Activated CD8-positive, alpha-beta T cell treated with anti-CD3 and anti-CD28 coated beads for 36 hours (primary cell): Measurements from ENCODE around the gene RAB5B. TPM values are rescaled to one million over a fixed set of nuclear protein-coding genes. Genes with fewer than 3 reads are reported as not detected.

ENCODE experiments used
- ATAC-seq: fragments of 200-7000 bp; cut with Tn5 transposase; one replicate; pipeline ENCODE4 v1.10.0; 2021; ENCODE audit warnings: mild to moderate bottlenecking, moderate library complexity
- CTCF ChIA-PET: fragments of 350-600 bp; sonication (Branson Sonifier 250); formaldehyde crosslinking; loops from one replicate; lab custom pipeline; 2021; ENCODE audit warnings: antibody characterized with exemption; lab: Charles Lee
- POLR2A ChIA-PET: fragments of 350-600 bp; sonication (Branson Sonifier 250); formaldehyde crosslinking; loops from one replicate; lab custom pipeline; 2021; ENCODE audit warnings: antibody characterized with exemption; lab: Charles Lee
- DNase-seq: peaks from one replicate; pipeline ENCODE4 v3.0.0-alpha.2; 2020
- H3K27ac Mint-ChIP-seq: one replicate; pipeline ENCODE4 v1.8.0; 2021; ENCODE audit warnings: mild to moderate bottlenecking, mixed read lengths
- H3K27me3 Mint-ChIP-seq: one replicate; pipeline ENCODE4 v1.8.0; 2021; ENCODE audit warnings: mixed read lengths
- H3K36me3 Mint-ChIP-seq: one replicate; pipeline ENCODE4 v1.8.0; 2021; ENCODE audit warnings: low read depth, mixed read lengths
- H3K4me1 Mint-ChIP-seq: one replicate; pipeline ENCODE4 v1.8.0; 2021; ENCODE audit warnings: low read depth, mixed read lengths
- H3K4me3 Mint-ChIP-seq: one replicate; pipeline ENCODE4 v1.8.0; 2021; ENCODE audit warnings: mild to moderate bottlenecking, moderate library complexity, mixed read lengths
- H3K9me3 Mint-ChIP-seq: one replicate; pipeline ENCODE4 v1.8.0; 2021; ENCODE audit warnings: mixed read lengths
- intact Hi-C: fragments of 100-400 bp; cut with micrococcal nuclease; formaldehyde crosslinking; loops from one replicate; pipeline ENCODE4 v1.10.0; 2022
- total RNA-seq, 2 experiments: library from RNA; stranded (reverse); gene quantifications; one replicate each; pipeline ENCODE4 v1.2.3, GENCODE V29; 2021
- TF ChIP-seq, protein P1 (sequence below): fragments of 200-600 bp; IDR thresholded peaks from one replicate; pipeline ENCODE4 v1.8.0; 2022; ENCODE audit warnings: antibody characterized with exemption, mild to moderate bottlenecking

The RAB5B gene
- total RNA-seq, 2 experiments from 2014 or later = 26.0 to 32.4 TPM

DNA sequence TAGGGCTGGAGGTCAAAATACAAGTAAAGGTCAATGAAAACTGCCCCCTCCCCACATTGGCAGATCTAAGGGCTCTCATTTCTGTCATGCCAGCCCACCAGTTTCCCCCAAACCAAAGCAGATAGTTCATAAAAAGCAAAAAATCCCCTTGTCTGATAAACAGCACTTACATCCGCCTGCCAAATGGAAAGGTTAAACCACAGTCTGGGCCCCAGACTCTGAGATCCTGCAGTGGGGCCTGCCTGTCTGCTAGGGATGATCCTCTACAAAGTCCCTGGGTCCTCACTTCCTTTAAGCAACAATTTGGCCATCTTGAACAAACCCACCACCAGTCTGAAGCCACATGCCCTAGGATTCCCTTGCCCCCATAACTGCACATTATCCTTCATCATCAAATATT is 58.1 kb downstream of the RAB5B start:
- H3K27me3 Mint-ChIP-seq = no peaks in the 10 kb centered on the region
- intact Hi-C loops = no loop called here
- H3K36me3 Mint-ChIP-seq = peaks cover 66% of the 10 kb centered on the region
- H3K4me3 Mint-ChIP-seq = peak overlapping the region; percentile 28
- H3K27ac Mint-ChIP-seq = peak overlapping the region; percentile 89
- POLR2A ChIA-PET = no interaction called here
- ATAC-seq = peak; percentile 60
- TF ChIP-seq, protein P1, sequence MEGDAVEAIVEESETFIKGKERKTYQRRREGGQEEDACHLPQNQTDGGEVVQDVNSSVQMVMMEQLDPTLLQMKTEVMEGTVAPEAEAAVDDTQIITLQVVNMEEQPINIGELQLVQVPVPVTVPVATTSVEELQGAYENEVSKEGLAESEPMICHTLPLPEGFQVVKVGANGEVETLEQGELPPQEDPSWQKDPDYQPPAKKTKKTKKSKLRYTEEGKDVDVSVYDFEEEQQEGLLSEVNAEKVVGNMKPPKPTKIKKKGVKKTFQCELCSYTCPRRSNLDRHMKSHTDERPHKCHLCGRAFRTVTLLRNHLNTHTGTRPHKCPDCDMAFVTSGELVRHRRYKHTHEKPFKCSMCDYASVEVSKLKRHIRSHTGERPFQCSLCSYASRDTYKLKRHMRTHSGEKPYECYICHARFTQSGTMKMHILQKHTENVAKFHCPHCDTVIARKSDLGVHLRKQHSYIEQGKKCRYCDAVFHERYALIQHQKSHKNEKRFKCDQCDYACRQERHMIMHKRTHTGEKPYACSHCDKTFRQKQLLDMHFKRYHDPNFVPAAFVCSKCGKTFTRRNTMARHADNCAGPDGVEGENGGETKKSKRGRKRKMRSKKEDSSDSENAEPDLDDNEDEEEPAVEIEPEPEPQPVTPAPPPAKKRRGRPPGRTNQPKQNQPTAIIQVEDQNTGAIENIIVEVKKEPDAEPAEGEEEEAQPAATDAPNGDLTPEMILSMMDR = no peak
- CTCF ChIA-PET = interaction anchor here (4.2 kb wide), 1 partner anchor 36 kb away, joined by 18 read pairs; no protein-coding TSS in a partner anchor
- H3K4me1 Mint-ChIP-seq = peaks cover 61% of the 10 kb centered on the region
- no peaks in the 10 kb centered on the region for H3K9me3 Mint-ChIP-seq
- peak; percentile 76 for DNase-seq

DNA sequence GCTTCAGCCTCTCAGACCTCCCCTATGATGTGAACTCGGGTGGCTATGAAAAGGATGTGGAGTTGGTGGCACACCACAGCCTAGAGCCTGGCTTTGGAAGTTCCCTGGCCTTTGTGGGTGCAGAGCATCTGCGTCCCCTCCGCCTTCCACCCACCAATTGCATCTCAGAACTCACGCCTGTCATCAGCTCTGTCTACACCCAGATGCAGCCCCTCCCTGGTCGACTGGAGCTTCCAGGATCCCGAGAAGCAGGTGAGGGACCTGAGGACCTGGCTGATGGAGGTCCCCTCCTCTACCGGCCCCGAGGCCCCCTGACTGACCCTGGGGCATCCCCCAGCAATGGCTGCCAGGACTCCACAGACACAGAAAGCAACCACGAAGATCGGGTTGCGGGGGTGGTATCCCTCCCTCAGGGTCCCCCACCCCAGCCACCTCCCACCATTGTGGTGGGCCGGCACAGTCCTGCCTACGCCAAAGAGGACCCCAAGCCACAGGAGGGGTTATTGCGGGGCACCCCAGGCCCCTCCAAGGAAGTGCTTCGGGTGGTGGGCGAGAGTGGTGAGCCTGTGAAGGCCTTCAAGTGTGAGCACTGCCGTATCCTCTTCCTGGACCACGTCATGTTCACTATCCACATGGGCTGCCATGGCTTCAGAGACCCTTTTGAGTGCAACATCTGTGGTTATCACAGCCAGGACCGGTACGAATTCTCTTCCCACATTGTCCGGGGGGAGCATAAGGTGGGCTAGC is 60.9 kb downstream of the RAB5B start:
- TF ChIP-seq, protein P1 = no peak
- Mint-ChIP-seq H3K9me3 (no peaks in the 10 kb centered on the region), H3K4me1 (peaks cover 65% of the 10 kb centered on the region), H3K4me3 (peak overlapping the region; percentile 41), H3K27ac (peak overlapping the region; percentile 92), H3K27me3 (no peaks in the 10 kb centered on the region), H3K36me3 (peaks cover 53% of the 10 kb centered on the region)
- peak; percentile 80 for ATAC-seq
- ChIA-PET CTCF (interaction anchor here (1.0 to 4.2 kb wide), 2 partner anchors 39 kb away, joined by 3 to 18 read pairs; no protein-coding TSS in a partner anchor), POLR2A (interaction anchor here (0.6 to 1.4 kb wide), 2 partner anchors 14 to 61 kb away, joined by 3 to 4 read pairs; no protein-coding TSS in a partner anchor)
- DNase-seq = peak; percentile 84
- intact Hi-C loops = no loop called here

DNA sequence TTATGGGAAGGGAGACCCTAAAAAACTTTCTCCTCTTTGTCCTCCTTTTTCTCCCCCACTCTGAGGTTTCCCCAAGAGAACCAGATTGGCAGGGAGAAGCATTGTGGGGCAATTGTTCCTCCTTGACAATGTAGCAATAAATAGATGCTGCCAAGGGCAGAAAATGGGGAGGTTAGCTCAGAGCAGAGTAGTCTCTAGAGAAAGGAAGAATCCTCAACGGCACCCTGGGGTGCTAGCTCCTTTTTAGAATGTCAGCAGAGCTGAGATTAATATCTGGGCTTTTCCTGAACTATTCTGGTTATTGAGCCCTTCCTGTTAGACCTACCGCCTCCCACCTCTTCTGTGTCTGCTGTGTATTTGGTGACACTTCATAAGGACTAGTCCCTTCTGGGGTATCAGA is 63.3 kb downstream of the RAB5B start:
- Mint-ChIP-seq H3K4me1 (peaks cover 62% of the 10 kb centered on the region), H3K27ac (peak overlapping the region; percentile 36), H3K9me3 (no peaks in the 10 kb centered on the region), H3K36me3 (peaks cover 44% of the 10 kb centered on the region), H3K4me3 (no peak overlapping the region), H3K27me3 (no peaks in the 10 kb centered on the region)
- no peak for ATAC-seq
- DNase-seq = no peak
- CTCF ChIA-PET = interaction anchor here (0.8 to 1.4 kb wide), 2 partner anchors 41 to 226 kb away, joined by 3 to 9 read pairs; no protein-coding TSS in a partner anchor
- POLR2A ChIA-PET = interaction anchor here (0.6 to 1.6 kb wide), 2 partner anchors 63 to 242 kb away, joined by 3 to 6 read pairs; partner anchors contain the start of gene RAB5B
- intact Hi-C loops = no loop called here
- TF ChIP-seq, protein P1 = no peak

DNA sequence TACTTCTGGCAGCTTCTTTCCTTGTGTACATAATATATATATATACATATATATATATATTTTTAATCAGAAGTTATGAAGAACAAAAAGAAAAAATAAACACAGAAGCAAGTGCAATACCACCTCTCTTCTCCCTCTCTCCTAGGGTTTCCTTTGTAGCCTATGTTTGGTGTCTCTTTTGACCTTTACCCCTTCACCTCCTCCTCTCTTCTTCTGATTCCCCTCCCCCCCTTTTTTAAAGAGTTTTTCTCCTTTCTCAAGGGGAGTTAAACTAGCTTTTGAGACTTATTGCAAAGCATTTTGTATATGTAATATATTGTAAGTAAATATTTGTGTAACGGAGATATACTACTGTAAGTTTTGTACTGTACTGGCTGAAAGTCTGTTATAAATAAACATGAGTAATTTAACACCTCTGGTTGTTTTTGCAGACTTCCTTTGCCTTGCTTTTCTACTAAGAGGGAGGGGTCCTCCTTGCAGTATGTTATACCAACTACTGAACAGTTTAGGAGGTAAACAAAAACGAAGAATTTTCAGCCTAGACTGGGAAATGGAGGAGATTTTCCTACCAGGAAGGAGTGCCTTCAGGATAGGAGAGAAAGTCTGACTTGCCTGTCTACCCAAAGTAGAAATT is 64.3 kb downstream of the RAB5B start:
- TF ChIP-seq, protein P1 = no peak
- H3K36me3 Mint-ChIP-seq = peaks cover 44% of the 10 kb centered on the region
- POLR2A ChIA-PET = interaction anchor here (0.6 to 2.9 kb wide), 3 partner anchors 64 to 1105 kb away, joined by 3 to 12 read pairs (median 6); partner anchors contain the start of genes RAB5B and RPL41
- intact Hi-C loops = no loop called here
- H3K27me3 Mint-ChIP-seq = no peaks in the 10 kb centered on the region
- peaks cover 57% of the 10 kb centered on the region for H3K4me1 Mint-ChIP-seq
- CTCF ChIA-PET = interaction anchor here (0.7 to 3.8 kb wide), 6 partner anchors 9 to 300 kb away, joined by 3 to 55 read pairs (median 13); partner anchors contain the start of gene SUOX
- H3K9me3 Mint-ChIP-seq = no peaks in the 10 kb centered on the region
- H3K27ac Mint-ChIP-seq = peak overlapping the region; percentile 43
- no peak overlapping the region for H3K4me3 Mint-ChIP-seq
- DNase-seq (no peak), ATAC-seq (no peak)
